PC-9 (cell line): ENCODE results near the gene FGF14.

Experiments used
- EZH2 ChIP-seq: fragments of 200-600 bp; sonication (generic); IDR thresholded peaks from 2 replicates; pipeline ENCODE4 v1.8.0; 2017; ENCODE audit warnings: antibody characterized with exemption, low read depth
- TF ChIP-seq, protein P1 (sequence below): fragments of 200-600 bp; sonication (generic); conservative IDR thresholded peaks from 2 replicates; pipeline ENCODE4 v1.6.1; 2017; ENCODE audit warnings: mixed run types, antibody characterized with exemption, mild to moderate bottlenecking, moderate library complexity

DNA sequence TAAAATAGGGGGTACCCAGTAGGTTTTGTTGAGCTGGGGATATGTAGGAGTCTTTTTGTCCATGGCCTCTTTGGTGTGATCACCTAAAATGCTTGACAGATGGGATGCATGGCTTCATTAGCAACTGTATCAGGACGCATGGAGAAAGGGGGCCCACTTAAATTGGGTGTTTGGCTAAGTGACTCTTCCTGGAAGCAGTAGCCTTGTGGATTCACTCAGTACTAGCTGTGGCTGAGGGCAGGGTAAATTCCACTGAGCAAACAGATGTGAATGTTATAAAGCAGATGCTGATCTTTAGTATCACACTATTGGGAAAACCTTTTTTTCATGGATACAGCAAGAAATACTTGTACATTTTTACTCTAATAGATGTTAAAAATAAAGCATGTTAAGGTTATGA is 140.0 kb downstream of the FGF14 start:
- TF ChIP-seq, protein P1, sequence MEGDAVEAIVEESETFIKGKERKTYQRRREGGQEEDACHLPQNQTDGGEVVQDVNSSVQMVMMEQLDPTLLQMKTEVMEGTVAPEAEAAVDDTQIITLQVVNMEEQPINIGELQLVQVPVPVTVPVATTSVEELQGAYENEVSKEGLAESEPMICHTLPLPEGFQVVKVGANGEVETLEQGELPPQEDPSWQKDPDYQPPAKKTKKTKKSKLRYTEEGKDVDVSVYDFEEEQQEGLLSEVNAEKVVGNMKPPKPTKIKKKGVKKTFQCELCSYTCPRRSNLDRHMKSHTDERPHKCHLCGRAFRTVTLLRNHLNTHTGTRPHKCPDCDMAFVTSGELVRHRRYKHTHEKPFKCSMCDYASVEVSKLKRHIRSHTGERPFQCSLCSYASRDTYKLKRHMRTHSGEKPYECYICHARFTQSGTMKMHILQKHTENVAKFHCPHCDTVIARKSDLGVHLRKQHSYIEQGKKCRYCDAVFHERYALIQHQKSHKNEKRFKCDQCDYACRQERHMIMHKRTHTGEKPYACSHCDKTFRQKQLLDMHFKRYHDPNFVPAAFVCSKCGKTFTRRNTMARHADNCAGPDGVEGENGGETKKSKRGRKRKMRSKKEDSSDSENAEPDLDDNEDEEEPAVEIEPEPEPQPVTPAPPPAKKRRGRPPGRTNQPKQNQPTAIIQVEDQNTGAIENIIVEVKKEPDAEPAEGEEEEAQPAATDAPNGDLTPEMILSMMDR: no peak
- TF ChIP-seq EZH2: no peak
